Measurements from ENCODE around the gene S100A16.
"Not testable (repeated sequence)": the region's sequence is repeated elsewhere in the genome, so short reads cannot be mapped to it uniquely, and the experiment has no call there.

S100A16 gene

DNA sequence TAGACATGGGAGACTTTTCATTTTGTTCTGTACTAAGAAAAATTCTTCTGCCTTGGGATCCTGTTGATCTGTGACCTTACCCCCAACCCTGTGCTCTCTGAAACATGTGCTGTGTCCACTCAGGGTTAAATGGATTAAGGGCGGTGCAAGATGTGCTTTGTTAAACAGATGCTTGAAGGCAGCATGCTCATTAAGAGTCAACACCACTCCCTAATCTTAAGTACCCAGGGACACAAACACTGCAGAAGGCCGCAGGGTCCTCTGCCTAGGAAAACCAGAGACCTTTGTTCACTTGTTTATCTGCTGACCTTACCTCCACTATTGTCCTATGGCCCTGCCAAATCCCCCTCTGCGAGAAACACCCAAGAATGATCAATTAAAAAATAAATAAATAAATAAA lies 29.4 kb downstream of the S100A16 start:
- DNase-seq: not testable (repeated sequence)

DNA sequence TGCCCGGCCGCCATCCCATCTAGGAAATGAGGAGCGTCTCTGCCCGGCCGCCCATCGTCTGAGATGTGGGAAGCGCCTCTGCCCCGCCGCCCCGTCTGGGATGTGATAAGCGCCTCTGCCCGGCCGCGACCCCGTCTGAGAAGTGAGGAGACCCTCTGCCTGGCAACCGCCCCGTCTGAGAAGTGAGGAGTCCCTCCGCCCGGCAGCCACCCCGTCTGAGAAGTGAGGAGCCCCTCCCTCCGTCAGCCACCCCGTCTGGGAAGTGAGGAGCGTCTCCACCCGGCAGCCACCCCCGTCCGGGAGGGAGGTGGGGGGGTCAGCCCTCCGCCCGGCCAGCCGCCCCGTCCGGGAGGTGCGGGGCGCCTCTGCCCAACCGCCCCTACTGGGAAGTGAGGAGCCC lies 30.1 kb downstream of the S100A16 start:
- DNase-seq: not testable (repeated sequence)

DNA sequence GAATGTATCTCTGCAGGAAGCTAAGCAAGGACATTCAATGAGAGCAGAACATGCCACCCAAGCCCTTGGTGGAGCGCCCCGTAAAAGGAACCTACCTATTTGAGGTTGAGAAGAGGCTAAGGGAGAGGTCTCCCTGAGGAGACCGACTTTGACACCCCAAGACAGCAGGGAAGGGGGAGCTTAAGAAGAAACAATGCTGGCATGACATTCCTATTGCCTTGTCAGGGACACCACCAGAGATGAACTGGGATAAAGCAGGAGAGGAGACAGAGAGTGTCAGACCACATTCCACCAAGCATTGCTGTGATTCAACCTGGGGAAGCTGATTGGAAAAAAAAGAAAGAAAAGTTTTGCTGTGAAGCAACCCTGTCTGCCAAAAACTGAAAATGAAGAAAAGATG lies 34.0 kb downstream of the S100A16 start:
- no peak for DNase-seq

DNA sequence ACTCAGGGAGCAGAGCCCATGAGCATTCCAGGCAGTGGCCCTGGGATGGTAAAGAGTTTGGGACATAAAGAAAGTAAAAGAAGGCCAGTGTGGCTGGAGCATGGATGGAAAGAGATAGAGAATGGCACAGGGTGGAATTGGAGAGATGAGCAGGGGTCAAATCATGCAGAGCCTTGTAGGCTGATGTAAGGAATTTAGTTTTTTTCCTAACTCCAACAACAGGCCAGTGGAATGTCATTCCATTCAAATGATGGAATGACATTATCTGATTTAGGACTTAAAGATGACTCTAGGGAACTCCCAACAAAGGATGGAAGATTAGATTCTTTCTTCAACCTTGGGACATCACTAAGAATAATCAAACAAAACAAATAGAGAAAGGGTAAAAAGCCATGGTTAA lies 34.4 kb downstream of the S100A16 start:
- no peak for DNase-seq

DNA sequence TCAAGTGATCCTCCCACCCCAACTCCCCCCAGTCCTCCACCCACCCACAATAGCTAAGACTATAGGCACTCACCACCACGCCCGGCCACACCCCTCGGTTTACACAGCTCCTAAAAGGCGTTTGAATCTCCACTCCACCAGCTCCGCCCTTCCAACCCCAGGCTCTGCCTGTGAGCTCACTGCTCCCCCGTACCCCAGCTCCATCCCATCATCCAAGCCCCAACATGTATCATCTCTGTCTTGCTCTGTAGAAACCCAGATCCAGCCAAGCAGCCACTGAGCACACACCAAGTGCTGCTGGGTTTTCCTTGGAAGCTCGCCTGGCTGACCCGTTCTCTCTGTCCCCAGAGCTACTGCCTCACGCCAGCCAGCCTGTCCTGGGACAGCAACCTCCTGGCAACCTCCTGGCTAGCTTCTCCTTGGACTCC lies 35.3 kb downstream of the S100A16 start:
- no peak for DNase-seq

DNA sequence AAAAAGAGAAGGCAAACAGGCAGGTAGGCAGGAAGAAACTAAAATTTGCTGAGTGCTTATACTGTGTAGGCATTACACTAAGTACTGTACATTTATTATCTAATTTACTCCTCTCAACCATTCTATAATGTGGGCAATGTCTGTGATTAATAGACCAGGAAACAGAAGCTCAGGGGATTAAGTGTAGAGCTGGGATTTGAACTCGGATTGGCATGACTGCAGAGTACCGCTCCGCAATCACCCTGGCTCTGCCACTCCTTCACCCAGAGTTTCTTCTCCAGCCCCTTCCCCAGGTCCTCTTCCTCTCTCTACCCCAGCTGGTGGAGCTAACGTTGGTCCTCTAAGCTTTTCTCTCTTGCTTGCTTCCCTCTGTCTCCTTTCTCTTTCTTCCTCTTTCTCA lies 35.8 kb downstream of the S100A16 start:
- DNase-seq: no peak

DNA sequence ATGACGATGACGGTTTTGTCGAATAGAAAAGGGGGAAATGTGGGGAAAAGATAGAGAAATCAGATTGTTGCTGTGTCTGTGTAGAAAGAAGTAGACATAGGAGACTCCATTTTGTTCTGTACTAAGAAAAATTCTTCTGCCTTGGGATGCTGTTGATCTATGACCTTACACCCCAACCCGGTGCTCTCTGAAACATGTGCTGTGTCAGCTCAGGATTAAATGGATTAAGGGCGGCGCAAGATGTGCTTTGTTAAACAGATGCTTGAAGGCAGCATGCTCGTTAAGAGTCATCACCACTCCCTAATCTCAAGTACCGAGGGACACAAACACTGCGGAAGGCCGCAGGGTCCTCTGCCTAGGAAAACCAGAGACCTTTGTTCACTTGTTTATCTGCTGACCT lies 37.4 kb downstream of the S100A16 start:
- not testable (repeated sequence) for DNase-seq

DNA sequence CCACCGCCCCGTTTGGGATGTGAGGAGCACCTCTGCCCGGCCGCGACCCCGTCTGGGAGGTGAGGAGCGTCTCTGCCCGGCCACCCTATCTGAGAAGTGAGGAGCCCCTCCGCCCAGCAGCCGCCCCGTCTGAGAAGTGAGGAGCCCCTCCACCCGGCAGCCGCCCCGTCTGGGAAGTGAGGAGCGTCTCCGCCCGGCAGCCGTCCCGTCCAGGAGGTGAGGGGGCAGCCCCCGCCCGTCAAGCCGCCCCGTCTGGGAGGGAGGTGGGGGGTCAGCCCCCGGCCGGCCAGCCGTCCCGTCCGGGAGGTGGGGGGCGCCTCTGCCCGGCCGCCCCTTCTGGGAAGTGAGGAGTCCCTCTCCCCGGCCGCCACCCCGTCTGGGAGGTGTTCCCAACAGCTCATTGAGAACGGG lies 37.9 kb downstream of the S100A16 start:
- not testable (repeated sequence) for DNase-seq

DNA sequence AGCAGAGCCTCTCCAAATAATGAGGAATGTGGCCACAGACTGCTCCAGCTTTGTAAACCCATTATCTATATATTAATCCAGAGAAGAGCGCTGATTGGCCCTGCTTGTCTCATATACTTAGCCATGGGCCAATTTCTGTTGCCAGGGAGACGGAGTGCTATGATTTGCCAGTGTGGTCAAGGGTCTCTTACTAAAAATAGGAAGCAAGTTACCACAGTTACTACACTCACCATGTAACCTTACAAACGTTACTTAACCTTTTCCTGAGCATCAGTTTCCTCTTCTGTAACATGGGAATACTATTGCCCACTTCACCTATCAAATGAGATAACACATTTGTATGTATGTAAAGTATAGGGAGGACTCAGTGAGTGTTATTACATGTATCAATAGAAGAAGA lies 39.6 kb downstream of the S100A16 start:
- no peak for DNase-seq

DNA sequence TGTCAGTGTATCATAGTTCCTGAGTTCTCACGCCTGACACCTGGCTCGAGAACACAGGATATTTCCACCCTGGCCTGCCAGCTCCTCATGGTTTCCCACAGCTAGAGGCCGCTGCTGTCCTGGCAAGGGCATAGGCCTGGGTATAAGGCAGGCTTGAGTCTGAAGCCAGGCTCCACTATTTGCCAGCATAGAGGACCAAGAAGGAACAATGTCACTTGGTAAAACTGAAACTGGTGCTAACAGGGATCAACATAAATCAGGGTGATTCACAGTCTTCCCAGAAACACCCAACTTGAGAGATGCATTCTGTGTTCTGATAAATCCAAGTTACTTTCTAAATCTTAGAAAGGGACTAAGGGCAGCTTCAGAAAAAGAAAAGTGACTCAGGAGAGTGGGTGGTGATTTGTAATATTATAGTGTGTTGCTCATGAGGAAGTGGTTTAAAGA lies 40.3 kb downstream of the S100A16 start:
- peak in 1 of 2 experiments; percentile 32 for DNase-seq

DNA sequence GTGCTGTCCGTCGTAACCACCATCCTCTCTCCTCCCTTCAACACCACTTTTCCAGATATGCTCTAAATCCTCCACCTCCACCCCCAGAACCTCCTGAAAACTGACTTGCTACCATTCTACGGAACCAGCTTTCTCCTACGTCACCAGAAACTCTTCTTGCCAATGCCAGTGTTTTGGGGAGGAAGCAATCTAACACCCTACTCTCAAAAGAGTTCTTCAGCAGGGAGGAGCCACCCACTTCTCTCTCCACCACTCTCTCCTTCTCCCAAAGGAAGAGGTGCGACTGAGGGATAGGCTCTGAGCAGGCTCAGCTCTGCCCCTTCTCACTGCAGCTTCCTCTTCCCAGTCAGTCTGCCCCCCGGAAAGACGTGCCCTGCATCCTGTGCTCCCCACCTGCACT lies 41.2 kb downstream of the S100A16 start:
- DNase-seq: no peak

DNA sequence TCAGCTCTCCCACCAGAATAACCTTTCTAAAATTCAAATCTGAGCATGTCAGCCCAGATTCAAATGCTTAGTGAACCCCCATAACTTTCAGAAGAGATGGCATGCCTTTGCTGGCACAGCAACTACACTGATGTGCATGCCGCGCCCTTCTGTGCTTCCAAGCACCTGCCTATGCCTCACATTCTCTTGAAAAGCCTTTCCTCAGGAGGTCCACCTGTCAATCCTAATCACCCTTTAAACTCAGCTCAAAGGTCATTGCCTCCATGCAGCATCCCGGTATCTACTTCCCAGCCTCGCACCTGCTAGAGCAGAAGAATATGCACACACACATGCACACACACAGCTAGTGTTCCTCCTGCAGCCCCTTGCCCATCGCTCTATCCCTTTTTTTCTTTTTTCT lies 42.1 kb downstream of the S100A16 start:
- no peak for DNase-seq

DNA sequence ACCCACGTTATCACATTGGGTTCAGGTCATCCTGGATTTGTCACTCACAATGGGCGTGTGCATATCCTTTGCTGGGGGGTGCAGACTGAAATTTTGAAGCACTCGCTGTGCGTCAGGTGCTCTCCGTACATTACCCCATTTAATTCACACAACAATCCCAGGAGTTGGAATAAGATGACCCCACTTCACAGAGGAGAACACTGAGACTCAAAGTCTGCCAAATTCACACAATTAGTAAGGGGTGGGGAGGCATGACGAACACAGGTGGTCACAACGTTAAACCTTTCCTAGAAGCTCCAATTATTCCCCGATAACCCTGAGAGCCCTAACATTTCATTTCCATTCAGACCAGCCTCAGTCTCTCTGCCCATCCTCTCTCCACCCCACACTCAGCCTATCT lies 43.5 kb downstream of the S100A16 start:
- DNase-seq: no peak

DNA sequence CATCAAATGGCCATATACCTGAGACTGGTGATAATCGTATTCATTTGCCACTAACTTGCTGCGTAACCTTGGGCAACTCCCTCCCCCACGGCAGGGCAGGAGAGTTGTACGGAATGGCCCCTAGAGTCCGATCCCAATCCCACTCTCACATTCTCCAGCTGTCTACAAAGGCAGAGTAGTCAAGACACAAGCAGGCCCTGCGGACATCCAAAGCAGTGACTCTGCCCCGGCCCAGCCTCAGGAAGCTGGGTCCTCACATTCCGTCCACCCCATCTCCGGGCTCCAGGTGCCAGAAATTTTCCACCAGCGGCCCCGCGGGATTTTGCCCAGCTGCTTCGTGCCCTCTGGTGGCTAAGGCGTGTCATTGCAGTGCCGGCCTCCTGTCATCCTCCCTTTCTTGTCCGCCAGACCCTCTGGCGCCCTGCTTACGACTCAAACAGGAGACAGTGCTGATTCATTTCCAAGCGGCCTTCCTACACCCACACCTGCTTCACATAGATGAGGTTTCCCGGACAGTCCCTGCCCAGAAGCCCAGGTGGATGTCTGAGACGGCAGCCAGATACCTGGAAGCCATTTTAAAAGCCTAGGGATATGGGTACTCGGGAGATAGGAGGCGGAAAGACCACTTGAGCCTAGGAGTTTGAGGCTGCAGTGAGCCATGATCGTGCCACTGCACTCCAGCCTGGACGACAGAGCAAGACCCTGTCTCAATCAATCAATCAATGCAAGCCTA lies 44.4 kb downstream of the S100A16 start:
- peak; percentile 10 to 66 for DNase-seq

DNA sequence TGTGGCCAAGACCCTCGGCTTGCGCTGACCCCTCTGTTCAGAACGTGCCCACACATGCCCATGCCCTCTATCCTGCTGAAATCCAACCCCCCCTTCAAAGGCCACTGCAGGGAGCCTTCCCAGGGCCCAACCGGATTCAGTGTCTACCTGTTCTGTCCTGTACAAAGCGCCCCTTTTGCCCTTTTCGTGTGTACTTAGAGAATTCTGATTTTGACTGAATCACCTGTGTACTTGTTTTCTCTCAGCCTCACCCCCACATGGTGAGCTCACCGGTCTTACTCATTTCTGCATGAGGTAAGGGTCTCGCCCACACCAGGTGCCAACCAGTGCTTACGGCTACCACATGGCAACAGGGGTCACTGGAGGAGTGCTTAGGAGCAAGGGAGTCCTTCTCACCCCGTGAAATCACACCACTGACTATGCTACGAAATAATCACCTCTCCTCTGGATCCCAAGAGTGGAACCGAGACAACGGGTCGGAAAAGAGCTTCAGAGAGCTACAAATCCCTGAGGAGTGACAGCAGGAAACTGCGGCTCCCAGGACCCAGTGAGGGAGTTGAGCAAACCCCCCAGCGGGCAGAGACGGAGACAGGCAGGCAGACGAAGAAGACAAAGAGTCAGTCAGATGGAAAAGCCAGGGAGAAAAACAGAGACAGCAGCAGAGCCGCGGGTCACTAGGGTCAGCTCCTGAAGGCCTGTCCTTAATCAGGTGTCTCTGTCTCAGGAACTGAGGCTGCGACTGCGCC lies 45.1 kb downstream of the S100A16 start:
- DNase-seq: no peak

DNA sequence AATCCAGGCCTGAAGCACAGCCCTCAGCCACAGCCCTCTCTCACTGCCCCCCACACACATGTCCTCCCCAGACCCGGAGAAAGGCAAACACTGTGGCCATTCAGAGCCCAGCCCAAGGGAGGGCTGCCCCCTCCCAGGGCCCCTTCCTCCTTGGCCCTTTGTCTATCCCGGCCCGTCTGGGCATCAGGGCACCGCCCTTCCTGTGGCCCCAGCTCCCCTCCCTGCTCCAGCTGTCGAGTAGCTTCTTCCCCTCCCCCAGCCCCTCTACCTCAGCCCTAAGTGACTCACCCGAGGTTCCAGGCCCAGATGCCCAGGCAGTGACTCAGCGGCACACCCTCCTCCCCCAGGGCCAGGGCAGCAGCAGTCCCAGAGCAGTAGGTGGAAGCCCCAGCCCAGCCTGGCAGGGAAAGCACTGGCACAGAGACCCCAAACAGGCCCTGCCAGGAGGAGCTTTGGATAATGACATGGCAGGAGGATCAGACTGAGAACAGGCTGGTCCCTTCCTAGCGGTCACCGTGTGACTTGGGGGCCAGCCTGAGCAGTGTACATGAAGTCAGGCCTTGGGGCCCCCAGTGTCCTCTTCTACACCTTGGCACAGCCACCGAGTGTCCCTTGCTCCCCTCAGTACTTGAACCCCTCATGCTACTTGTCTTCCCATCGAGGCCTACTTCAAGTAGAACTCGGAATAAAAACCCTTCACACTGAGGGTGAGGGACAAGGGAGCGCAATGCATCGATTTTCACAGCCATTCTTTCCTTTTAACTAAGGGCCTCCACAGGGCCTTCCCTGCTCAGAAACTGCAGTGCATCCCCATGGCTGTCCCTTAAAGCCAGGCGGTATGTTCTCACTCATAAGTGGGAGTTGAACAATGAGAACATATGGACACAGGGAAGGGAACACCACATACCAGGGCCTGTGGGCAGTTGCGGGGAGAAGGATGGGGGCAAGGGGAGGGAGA lies 46.2 kb downstream of the S100A16 start:
- no peak for DNase-seq

DNA sequence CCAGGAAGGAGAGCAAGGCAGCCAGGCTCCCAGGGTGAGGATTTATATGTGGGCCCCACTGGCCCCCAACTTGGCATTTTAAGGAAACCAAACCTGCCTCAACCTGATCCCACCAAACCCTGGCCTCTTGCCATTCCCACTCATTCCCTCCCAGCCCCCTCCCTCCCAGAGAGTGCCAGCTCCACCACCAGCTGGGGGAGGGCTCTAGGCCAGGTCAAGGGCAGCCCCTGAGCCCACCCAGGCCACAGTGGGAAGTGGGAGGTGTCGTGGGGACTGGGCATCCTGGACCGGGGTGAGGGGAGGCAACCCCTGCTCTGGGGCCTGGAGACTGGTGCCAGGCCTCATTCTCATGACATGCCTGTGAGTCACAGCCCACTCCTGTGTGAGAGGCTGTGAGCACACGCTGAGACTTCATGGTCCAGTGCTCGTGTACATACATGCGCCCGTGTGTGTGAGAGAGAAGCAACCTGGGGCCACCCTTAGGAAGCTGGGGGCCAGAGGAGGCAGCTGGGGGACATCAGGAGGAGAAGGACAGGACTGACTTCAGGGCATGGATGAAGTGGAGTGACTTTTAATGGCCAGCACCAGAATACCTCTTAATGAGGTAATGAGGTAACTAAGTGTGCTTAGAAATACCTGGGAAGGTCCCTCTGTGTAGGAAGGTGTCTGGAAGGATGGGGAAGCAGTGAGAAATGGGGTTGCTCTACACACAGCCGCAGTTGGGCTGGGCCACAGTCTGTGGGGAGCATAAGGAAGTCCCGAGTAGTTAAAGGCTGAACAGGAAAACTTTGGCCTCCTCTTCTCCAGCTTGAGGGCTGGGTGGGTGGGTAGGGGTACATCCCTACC lies 47.2 kb downstream of the S100A16 start, which contains the start of gene S100A2:
Gene S100A2, minus strand, starts transcription at position 316 of the 846 bp plus-strand sequence. CDS start 1,967 bp downstream, outside the sequence.
- DNase-seq: no peak

DNA sequence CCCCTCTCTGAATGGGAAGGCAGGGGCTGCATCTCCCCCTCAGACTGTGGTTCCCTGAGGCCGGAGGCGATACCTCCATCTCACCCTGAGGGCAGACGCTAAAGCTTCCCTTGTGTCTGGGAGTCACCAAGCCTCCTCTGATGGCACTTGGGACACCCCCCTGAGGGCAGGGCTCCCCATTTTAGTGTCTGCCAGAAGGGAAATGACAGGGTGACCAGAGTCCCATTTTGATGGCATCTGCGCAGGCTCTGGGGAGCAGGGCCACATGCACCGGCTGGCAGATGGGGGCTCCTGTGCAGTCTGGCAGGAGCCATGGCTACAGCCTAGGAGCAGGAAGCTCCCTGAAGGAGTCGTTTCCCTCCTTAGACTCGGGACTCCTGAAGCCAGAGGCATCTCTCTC lies 48.9 kb downstream of the S100A16 start:
- DNase-seq: no peak

DNA sequence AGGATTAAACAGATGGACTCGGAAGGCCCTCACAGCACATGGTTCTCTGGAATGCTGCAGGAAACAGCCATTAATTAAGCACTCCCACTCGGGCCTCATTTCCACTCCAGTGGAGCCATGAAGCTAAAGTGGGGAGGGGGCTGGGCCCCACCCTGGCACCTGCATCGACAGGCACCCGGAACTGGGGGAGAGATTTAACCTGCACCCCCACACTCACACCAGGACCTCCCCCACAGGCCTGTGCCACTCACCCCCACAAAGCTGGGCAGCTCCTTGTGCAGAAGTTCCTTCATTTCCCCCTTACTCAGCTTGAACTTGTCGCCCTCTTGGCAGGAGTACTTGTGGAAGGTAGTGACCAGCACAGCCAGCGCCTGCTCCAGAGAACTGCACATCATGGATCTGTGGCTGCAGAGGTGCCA lies 49.4 kb downstream of the S100A16 start:
- DNase-seq: no peak

DNA sequence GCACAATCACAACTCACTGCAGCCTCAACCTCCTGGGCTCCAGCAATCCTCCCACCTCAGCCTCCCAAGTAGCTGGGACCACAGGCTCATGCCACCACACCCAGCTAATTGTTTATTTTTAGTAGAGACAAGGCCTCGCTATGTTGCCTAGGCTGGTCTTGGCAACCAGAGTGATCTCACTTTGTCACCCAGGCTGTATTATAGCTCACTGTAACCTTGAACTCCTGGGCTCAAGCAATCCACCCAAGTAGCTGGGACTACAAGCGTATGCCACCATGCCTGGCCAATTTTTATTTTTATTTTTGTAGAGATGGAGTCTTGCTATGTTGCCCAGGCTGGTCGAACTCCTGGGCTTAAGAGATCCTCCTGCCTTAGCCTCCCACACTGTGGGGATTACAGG lies 50.9 kb downstream of the S100A16 start:
- not testable (repeated sequence) for DNase-seq

DNA sequence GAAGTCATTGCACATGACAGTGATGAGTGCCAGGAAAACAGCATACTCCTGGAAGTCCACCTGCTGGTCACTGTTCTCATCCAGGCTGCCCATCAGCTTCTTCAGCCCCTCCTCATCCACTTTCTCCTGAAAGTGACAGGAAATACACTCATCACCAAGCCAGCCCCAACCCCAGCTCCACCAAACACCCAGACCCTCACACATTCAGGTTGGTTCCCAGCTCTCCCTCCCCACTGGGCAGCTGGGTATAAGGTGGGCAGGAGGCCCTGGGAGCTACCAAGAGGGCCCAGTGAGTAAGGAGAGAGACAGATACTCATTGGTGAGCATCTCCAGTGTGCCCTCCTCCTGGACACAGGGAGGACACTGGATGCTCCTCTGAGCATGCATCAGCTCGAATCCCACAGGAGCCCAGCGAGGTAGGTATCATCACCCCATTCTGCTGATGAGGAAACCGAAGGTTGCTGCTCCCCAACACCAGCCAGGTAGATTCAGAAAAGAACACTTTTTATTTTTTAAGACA lies 51.4 kb downstream of the S100A16 start:
- DNase-seq: no peak

Measured in cerebellar nuclear complex (tissue), 1 donor.